Chondrocyte (in vitro differentiated cells): ENCODE data around the gene TET1. TPM values are rescaled to one million over a fixed set of nuclear protein-coding genes. Genes with fewer than 3 reads are reported as not detected.

Source experiments
- DNase-seq: peaks from one replicate; pipeline ENCODE4 v3.0.0; 2021; ENCODE audit warnings: mixed read lengths, low spot score
- H3K27ac Mint-ChIP-seq: one replicate; pipeline ENCODE4 v1.8.0; 2021; ENCODE audit warnings: mild to moderate bottlenecking, moderate library complexity, mixed read lengths; ENCODE audit not compliant: unreplicated experiment
- H3K27me3 Mint-ChIP-seq: 2 replicates; pipeline ENCODE4 v1.8.0; 2021; ENCODE audit warnings: low read depth, mixed read lengths
- H3K36me3 Mint-ChIP-seq: 2 replicates; pipeline ENCODE4 v1.8.0; 2021; ENCODE audit warnings: low read depth, mixed read lengths
- H3K4me1 Mint-ChIP-seq: 2 replicates; pipeline ENCODE4 v1.8.0; 2021; ENCODE audit warnings: low read depth, mild to moderate bottlenecking, mixed read lengths
- H3K4me3 Mint-ChIP-seq: one replicate; pipeline ENCODE4 v1.8.0; 2021; ENCODE audit warnings: mild to moderate bottlenecking, moderate library complexity, mixed read lengths; ENCODE audit not compliant: unreplicated experiment
- H3K9me3 Mint-ChIP-seq: 2 replicates; pipeline ENCODE4 v1.8.0; 2021; ENCODE audit warnings: low read depth, mixed read lengths
- total RNA-seq: library from RNA; stranded (reverse); gene quantifications from 3 replicates; pipeline ENCODE4 v1.2.1, GENCODE V29; 2021
- TF ChIP-seq, protein P1 (sequence below): fragments of 200-600 bp; sonication (generic); IDR thresholded peaks from 2 replicates; pipeline ENCODE4 v1.5.0; 2021; ENCODE audit warnings: antibody characterized with exemption, mild to moderate bottlenecking, moderate library complexity

The TET1 gene
- total RNA-seq, 1 donor from 2014 or later, result 9.7 TPM

- DNase-seq, result peak; percentile 93
Observed at GRCh38 chr10:68560943-68561864, 1.1 kb downstream of the TET1 start.

DNA sequence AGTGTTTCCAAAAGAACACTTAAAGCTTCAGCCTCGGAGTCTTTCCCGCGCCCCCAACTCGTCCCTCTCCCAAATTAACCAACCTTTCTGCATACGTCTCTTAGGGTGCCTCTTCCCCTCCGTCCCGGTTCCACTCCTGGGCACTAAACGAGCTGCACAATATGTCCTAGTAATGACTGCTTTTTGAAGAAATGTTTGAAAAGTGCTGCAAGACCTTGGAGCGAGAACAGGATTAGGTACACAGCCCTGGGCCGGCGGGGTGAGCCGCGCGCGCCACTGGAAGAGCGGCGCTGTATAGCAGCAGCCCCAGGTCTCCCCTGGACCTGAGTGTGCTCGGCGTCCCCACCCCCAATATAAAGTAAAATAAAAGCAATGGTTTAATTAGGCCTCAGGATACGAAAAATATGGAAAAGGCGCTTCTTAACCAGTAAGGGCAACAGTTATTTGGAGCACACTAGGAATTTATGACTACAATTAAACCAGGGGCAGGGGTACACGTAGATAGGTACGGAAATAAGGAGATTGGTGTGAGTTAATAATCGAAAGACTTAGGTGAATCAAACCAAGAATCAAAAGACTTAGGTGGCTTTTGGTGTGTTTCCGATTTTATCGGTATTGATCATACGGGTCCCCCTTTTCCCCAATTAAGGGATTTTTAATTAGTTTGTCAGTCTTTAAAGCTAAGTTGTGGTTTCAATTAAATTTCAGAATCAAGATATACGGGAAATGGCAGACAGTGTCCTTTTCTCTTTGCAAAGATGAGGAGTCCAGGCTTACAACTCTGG, 1.9 kb downstream of the TET1 start:
- Mint-ChIP-seq H3K4me3 (peak overlapping the region; percentile 83), H3K27ac (peak overlapping the region; percentile 95), H3K9me3 (no peaks in the 10 kb centered on the region), H3K27me3 (no peaks in the 10 kb centered on the region), H3K36me3 (no peaks in the 10 kb centered on the region), H3K4me1 (peaks cover 41% of the 10 kb centered on the region)
- no peak for DNase-seq
- TF ChIP-seq, protein P1, sequence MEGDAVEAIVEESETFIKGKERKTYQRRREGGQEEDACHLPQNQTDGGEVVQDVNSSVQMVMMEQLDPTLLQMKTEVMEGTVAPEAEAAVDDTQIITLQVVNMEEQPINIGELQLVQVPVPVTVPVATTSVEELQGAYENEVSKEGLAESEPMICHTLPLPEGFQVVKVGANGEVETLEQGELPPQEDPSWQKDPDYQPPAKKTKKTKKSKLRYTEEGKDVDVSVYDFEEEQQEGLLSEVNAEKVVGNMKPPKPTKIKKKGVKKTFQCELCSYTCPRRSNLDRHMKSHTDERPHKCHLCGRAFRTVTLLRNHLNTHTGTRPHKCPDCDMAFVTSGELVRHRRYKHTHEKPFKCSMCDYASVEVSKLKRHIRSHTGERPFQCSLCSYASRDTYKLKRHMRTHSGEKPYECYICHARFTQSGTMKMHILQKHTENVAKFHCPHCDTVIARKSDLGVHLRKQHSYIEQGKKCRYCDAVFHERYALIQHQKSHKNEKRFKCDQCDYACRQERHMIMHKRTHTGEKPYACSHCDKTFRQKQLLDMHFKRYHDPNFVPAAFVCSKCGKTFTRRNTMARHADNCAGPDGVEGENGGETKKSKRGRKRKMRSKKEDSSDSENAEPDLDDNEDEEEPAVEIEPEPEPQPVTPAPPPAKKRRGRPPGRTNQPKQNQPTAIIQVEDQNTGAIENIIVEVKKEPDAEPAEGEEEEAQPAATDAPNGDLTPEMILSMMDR, result peak; percentile 23

More at GRCh38 chr10:68560943-68561864, 1.1 kb downstream of the TET1 start:
- Mint-ChIP-seq H3K4me3 (peak overlapping the region; percentile 83), H3K4me1 (peaks cover 32% of the 10 kb centered on the region), H3K9me3 (no peaks in the 10 kb centered on the region), H3K36me3 (no peaks in the 10 kb centered on the region), H3K27ac (peak overlapping the region; percentile 95), H3K27me3 (no peaks in the 10 kb centered on the region)
- TF ChIP-seq, protein P1, result no peak

DNA sequence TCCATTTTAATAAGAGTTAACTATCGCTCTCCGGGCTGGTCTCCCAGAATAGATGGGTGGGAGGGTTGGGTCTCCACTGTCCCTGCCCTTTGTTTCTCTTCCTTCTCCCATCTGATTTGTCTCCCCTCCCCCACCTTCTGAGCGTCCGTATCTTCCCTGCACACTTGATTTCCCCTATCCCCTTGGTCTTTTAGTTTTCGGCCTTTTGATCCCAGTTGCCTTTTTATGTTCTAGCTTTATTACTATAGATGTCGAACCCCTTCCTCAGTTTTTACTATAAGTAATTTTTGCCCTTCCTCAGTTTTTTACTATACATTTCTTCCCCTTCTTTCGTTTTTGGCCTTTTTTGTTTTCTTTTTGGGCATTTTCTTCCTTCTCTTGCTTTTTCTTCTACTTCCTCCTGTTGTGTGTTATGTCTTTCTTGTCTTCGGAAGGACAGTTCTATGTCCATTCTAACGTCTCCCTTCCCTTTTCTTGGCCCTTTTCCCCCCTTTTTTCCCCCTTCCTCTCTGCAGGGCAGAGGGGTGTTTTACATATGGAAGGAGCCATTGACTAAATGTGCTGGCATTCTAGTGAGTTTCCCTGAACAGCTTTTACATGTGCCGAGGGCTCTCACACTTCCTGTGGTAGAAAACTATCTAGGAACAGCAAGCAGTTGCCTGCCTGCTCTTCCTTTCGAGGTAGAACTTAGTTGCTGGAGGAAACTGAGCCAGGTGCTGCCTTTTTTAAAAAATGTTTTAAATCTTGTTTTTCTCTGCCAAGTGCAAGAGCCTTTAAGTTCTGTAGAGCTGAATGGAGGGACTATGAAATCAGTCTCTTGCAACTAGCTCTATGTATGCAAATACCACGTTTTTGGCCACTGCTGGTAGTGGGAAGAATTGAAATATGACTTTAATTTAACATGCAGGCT, 2.8 kb downstream of the TET1 start:
- no peaks in the 10 kb centered on the region for H3K9me3 Mint-ChIP-seq
- no peaks in the 10 kb centered on the region for H3K27me3 Mint-ChIP-seq
- peak overlapping the region; percentile 95 for H3K27ac Mint-ChIP-seq
- H3K4me3 Mint-ChIP-seq, result peak overlapping the region; percentile 83
- peaks cover 42% of the 10 kb centered on the region for H3K4me1 Mint-ChIP-seq
- no peaks in the 10 kb centered on the region for H3K36me3 Mint-ChIP-seq
- DNase-seq, result no peak
- TF ChIP-seq, protein P1, result no peak

DNA sequence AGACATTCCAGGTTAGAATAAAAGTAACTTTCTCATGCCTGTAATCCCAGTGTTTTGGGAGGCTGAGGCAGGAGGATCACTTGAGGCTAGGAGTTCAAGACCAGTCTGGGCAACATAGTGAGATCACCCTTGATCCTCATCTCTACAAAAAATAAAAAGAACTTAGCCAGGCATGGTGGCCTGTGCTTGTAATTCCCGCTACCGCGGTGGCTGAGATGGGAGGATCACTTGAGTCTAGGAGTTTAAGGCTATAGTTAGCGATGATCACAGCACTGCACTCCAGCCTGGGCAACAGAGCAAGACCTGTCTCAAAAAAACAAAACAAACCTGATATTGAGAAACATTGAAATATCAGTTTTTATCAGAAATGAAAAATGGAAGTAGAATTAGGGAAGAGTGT, 4.6 kb downstream of the TET1 start:
- TF ChIP-seq, protein P1, result no peak
- H3K27ac Mint-ChIP-seq, result no peak overlapping the region

More for the DNA sequence above, 4.6 kb downstream of the TET1 start:
- Mint-ChIP-seq H3K9me3 (no peaks in the 10 kb centered on the region), H3K4me3 (no peak overlapping the region), H3K4me1 (peaks cover 37% of the 10 kb centered on the region), H3K36me3 (no peaks in the 10 kb centered on the region), H3K27me3 (no peaks in the 10 kb centered on the region)
- DNase-seq, result no peak
